ENCODE measurements around the gene OASL.
"Not testable (repeated sequence)": the region's sequence is repeated elsewhere in the genome, so short reads cannot be mapped to it uniquely, and the experiment has no call there.

The OASL gene

DNA sequence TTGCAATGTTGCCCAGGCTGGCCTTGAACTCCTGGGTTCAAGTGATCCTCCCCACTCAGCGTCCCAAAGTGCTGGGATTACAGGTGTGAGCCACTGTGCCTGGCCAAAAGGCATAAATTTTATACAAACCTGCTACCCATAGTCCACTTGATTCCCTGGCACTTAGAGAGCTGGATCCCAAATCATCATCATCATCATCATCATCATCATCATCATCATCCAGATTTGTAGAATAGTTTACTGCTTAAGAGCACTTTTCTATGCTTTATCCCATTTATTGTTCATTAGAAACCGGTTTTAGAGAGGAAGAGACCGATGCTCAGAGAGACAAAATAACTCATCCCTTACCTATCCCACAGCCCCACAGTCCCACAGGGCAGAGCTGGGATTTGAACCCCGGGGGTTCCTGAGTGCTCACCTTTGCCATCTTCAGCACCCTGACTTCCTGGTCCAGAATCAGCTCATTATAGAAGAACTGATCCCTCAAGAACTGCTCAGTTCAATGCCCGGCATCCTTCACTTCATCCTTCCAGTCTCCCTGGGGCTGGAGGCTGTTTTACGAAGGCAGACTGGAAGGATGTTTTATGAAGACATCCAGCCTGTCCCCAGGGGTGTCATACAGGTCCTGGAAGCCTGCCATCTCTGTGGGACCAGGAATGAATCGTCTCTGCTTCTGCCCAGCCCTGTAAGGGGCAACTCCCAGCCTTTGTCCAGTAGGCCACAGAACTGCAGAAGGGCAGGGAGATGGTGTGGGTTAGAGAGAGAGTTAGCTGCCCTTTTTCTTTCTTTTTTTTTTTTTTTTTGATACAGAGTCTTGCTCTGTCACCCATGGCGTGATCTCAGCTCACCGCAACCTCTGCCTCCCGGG is 20.2 kb upstream of the OASL start:
- no peak for DNase-seq

GRCh38 chr12:121057794-121058193 is 18.7 kb upstream of the OASL start:
- no peak for DNase-seq

DNA sequence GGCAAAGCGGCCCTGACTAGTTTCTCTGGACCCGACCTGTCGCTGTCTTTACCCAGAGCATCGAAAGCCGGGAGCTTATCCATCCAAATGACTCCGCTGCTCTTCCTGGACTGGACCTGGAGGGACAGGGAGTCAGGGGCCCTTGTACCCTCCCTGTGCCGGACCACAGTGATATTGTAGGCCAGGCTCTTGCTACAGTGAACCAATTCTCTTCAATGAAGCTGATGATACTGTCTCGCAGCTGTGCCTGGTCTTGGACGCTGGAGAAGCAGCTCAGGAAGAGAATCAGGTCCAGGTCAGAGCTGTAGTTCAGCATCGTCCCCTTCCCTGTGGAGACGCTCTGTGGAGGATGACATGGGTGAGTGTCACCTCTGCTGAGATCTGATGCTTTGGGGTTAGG is 14.7 kb upstream of the OASL start:
- no peak for DNase-seq

- no peak for DNase-seq
These were observed 11.7 kb upstream of the OASL start for GRCh38 chr12:121050725-121051124.

DNA sequence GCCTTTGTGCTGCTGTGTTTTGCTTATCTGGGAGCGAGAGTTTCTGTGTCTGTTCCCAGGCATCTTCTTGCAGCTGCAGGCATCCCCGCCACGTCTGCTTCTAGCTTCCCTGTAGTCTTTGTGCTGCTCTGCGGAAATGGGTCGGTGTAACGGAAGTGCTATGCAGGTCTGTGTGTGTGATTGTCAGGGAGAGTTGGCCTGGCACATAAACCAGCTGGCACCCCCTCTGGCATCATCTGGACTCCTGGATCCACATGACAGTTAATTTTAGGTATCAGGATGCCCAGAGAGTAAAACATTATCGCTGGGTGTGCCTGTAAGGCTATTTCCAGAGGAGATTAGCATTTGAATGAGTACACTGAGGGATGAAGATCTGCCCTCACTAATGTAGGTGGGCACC is 9.4 kb upstream of the OASL start:
- DNase-seq: peak; percentile 36

DNA sequence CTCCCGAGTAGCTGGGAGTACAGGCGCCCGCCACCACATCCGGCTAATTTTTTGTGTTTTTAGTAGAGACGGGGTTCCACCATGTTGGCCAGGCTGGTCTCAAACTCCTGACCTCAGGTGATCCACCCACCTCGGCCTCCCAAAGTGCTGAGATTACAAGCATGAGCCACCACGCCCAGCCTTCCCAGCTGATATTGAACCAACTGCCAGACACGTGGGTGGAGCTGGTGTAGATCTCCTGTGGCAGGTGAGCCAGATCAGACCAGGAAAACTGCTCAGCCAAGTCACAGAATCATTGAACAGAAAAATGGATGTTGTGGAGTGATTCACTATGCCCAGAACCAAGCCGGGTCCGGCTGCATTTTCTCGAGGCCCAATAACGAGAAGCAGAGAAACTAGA is 8.4 kb upstream of the OASL start:
- DNase-seq: not testable (repeated sequence)

GRCh38 chr12:121043067-121043466 is 4.0 kb upstream of the OASL start:
- DNase-seq: no peak

GRCh38 chr12:121036810-121037326 is 2.2 kb downstream of the OASL start:
- DNase-seq: peak; percentile 66

- DNase-seq: no peak
These were observed 4.3 kb downstream of the OASL start for GRCh38 chr12:121034616-121035305.

- peak; percentile 78 for DNase-seq
These were observed 5.3 kb downstream of the OASL start for GRCh38 chr12:121033625-121034349.

GRCh38 chr12:121030576-121031212 is 8.4 kb downstream of the OASL start:
- DNase-seq: no peak

- no peak for DNase-seq
These were observed 12.6 kb downstream of the OASL start for GRCh38 chr12:121026274-121027045.

- no peak for DNase-seq
These were observed 13.4 kb downstream of the OASL start for GRCh38 chr12:121025442-121026226.

DNA sequence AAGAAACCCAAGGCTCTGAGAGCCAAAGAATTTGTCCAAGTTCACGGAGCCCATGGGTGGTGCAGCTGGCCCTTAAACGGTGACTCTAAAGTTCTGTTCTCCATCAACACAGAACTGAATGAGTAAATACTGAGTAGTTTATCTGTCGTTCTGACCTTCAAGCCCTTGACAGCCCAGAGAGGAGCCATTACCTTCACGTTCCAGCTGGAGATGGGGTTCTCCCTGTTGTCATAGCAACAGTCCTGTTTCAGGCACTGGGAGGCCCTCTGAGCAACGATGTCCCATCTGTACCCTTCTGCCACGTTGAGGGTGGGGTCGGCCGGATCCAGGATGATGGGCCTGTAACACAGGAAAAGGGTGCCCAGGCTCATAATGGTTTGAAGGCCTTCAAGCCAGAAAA is 15.2 kb downstream of the OASL start:
- DNase-seq: no peak

DNA sequence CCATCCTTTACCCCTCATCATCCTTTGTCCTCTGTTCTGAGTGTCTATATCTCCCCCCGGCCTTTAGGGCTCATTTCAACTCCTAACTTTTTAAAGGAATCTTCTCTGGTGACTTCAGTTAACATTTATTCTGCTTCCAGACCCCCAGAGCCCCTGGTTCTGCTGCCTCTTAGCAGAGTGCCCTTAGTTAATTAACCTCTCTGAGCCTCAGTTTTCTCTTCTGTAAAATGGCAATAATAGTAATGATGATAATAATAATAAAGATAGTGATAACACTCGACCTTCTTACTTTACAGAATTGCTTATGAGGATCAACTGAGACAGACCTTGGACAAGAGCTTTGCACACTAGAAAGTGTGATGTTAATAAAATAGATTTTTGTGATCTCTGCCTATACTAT is 16.3 kb downstream of the OASL start:
- no peak for DNase-seq

DNA sequence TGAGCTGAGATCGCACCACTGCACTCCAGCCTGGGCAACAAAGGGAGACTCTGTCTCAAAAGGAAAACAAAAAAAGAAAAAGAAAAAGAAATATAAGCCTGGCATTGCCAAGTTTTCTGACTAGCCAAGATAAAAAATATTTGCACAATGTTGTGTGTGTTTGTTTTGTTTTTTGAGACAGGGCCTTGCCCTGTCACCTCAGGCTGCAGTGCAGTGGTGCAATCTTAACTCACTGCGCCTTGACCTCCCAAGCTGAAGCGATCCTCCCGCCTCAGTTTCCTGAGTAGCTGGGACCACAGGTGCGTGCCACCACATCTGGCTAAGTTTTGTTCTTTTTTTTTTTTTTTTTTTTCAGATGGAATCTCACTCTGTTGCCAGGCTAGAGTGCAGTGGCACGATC is 17.3 kb downstream of the OASL start:
- DNase-seq: no peak

GRCh38 chr12:121018860-121019617 is 20.0 kb downstream of the OASL start:
- DNase-seq: no peak

GRCh38 chr12:121017966-121018491 is 21.0 kb downstream of the OASL start:
- DNase-seq: no peak

DNA sequence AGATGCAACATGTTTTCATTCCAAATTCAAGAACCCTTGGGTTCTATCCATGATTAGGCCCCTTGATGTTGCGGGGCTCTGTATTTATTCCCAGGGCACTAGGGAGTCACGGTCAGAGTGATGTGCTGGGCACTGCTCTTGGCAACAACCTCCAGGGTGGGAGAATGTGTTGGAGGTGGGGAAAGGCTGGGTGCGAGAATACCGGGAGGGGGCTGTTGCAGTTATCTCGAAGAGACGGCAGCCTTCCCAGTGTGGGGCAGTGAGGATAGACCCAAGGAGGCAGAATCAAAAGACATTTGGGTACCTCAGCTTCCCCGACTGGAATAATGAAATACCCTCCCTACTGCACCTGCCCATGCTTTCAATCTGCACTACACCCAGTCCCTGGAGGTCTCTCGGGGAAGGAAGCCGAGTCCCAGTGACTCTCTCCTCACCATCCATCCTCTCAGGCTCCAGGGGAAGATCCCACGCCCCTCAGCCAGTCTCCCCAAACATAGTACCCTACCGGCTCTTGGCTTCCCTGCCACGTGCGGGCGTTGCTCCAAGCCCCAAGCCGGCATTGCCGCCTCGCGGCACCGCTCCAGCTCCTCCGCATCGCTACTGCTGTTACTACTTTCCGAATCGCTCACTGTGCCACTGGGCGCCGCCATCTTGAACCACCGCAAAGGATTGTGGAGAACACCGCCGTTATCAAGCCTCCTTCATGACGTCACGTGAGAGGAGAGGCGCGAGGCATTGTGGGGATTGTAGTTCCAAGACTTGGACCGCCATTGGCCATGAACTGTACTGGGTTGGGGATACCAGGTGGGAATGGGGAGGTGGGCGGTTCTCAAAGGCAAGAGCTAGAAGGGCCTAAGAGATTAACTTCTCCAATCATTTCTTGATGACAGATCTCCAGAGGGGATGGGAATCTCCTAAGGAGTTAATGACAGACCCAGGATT is 22.9 kb downstream of the OASL start, which contains the start of gene C12orf43:
Gene C12orf43 (minus strand): TSS at position 663 of the 942 bp plus-strand sequence. CDS start 13 bp downstream, at position 650.
- DNase-seq: peak; percentile 94

All from CD4-positive, alpha-beta T cell treated with Interleukin-21 for 1 hour (primary cell).